SK-N-SH (cell line): ENCODE data around the gene DENND1A. TPM values are rescaled to one million over a fixed set of nuclear protein-coding genes. Genes with fewer than 3 reads are reported as not detected.
"Not testable (repeated sequence)": the region's sequence is repeated elsewhere in the genome, so short reads cannot be mapped to it uniquely, and the experiment has no call there.

ENCODE experiments used
- CTCF ChIA-PET: fragments of 300-600, 350-600 bp; formaldehyde crosslinking; extraction: SDS; loops from one replicate; lab custom pipeline; 2021; lab: Yijun Ruan, JAX
- POLR2A ChIA-PET: fragments of 350-600 bp; sonication (Branson Sonifier 250); formaldehyde crosslinking; extraction: SDS; loops from one replicate; lab custom pipeline; 2020; ENCODE audit warnings: antibody characterized with exemption, inconsistent platforms; lab: Yijun Ruan, JAX
- DNase-seq: peaks from one replicate; pipeline ENCODE4 v3.0.0; 2012
- H2AFZ ChIP-seq: fragments of 200-600 bp; sonication (generic); 2 replicates; pipeline ENCODE4 v1.8.1; 2016; ENCODE audit warnings: antibody characterized with exemption, mild to moderate bottlenecking, low read depth
- H3F3A ChIP-seq: fragments of 200-600 bp; sonication (generic); replicated peaks from 2 replicates; pipeline ENCODE3; 2016; ENCODE audit warnings: antibody characterized with exemption, mild to moderate bottlenecking; ENCODE audit not compliant: insufficient read depth
- H3K27ac ChIP-seq, 2 experiments: fragments of 200-500 bp in 1 of 2; fragments of 200-600 bp in 1 of 2; sonication (Bioruptor generic) in 1 of 2; sonication (generic), shearing (Covaris generic) in 1 of 2; 2 replicates each; pipeline versions ENCODE4 v1.5.1 to v1.6.1; 2014 to 2016; ENCODE audit warnings: low read depth in 2 of 2, inconsistent platforms in 1 of 2, low read length in 1 of 2, mild to moderate bottlenecking in 1 of 2, mixed read lengths in 1 of 2
- H3K27me3 ChIP-seq: fragments of 200-600 bp; sonication (generic), shearing (Covaris generic); 2 replicates; pipeline ENCODE4 v1.6.1; 2016; ENCODE audit warnings: mixed run types; ENCODE audit not compliant: insufficient read depth
- H3K36me3 ChIP-seq, 2 experiments: fragments of 200-500 bp in 1 of 2; fragments of 200-600 bp in 1 of 2; sonication (Bioruptor generic) in 1 of 2; sonication (generic) in 1 of 2; replicated peaks in 1 of 2; 2 replicates each; pipeline versions ENCODE3 to v1.5.1; 2014 to 2016; ENCODE audit warnings: low read length in 1 of 2, mild to moderate bottlenecking in 1 of 2; ENCODE audit not compliant: insufficient read depth in 2 of 2, control insufficient read depth in 1 of 2
- H3K4me1 ChIP-seq, 2 experiments: fragments of 200-500 bp in 1 of 2; fragments of 200-600 bp in 1 of 2; sonication (Bioruptor generic) in 1 of 2; sonication (generic), shearing (Covaris generic) in 1 of 2; 2 replicates each; pipeline versions ENCODE4 v1.5.1 to v1.6.1; 2014 to 2016; ENCODE audit warnings: low read depth in 1 of 2, low read length in 1 of 2, mixed run types in 1 of 2; ENCODE audit not compliant: insufficient read depth in 2 of 2, control insufficient read depth in 1 of 2
- H3K4me2 ChIP-seq: fragments of 200-600 bp; sonication (generic), shearing (Covaris generic); 2 replicates; pipeline ENCODE4 v1.6.1; 2017; ENCODE audit warnings: mixed run types
- H3K4me3 ChIP-seq, 2 experiments: fragments of 200-500 bp in 1 of 2; fragments of 200-600 bp in 1 of 2; sonication (Bioruptor generic) in 1 of 2; sonication (generic), shearing (Covaris generic) in 1 of 2; 2 replicates each; pipeline versions ENCODE4 v1.5.1 to v1.8.1; 2014 to 2016; ENCODE audit warnings: low read depth in 2 of 2, inconsistent platforms in 1 of 2, low read length in 1 of 2, mild to moderate bottlenecking in 1 of 2, mixed read lengths in 1 of 2, moderate library complexity in 1 of 2
- H3K79me2 ChIP-seq: fragments of 200-600 bp; sonication (generic); 2 replicates; pipeline ENCODE4 v1.8.1; 2017; ENCODE audit warnings: mild to moderate bottlenecking; ENCODE audit not compliant: insufficient read depth
- H3K9ac ChIP-seq: fragments of 200-600 bp; sonication (generic); 2 replicates; pipeline ENCODE4 v1.6.1; 2017; ENCODE audit warnings: mixed run types
- H3K9me2 ChIP-seq: fragments of 200-600 bp; sonication (generic); 2 replicates; pipeline ENCODE4 v1.6.1; 2017; ENCODE audit warnings: mixed run types
- H3K9me3 ChIP-seq: fragments of 200-600 bp; sonication (generic); 2 replicates; pipeline ENCODE4 v1.6.1; 2017; ENCODE audit warnings: mixed run types, mild to moderate bottlenecking, moderate library complexity
- H4K20me1 ChIP-seq: fragments of 200-600 bp; sonication (generic); 2 replicates; pipeline ENCODE4 v1.6.1; 2017; ENCODE audit warnings: mild to moderate bottlenecking, mixed run types; ENCODE audit not compliant: insufficient read depth
- ELF1 ChIP-seq: IDR thresholded peaks from 2 replicates; pipeline ENCODE4 v1.4.0; 2012
- EP300 ChIP-seq, 2 experiments: IDR thresholded peaks; 2 replicates each; pipeline versions ENCODE4 v1.4.0 to v1.6.1; 2012; ENCODE audit warnings: borderline replicate concordance in 1 of 2, low read depth in 1 of 2, low read length in 1 of 2
- FOXM1 ChIP-seq: IDR thresholded peaks from 2 replicates; pipeline ENCODE4 v1.4.0; 2012; ENCODE audit warnings: low read depth, mild to moderate bottlenecking
- GATA2 ChIP-seq: sonication (generic); formaldehyde crosslinking; IDR thresholded peaks from 2 replicates; pipeline ENCODE4 v1.5.0; 2020; ENCODE audit warnings: mild to moderate bottlenecking, missing genetic modification reagents
- RAD21 ChIP-seq: IDR thresholded peaks from 2 replicates; pipeline ENCODE4 v1.6.1; 2012; ENCODE audit warnings: mild to moderate bottlenecking, low read length
- REST ChIP-seq: IDR thresholded peaks from 2 replicates; pipeline ENCODE4 v1.6.1; 2012; ENCODE audit warnings: mild to moderate bottlenecking, low read depth, low read length, moderate library complexity
- RFX5 ChIP-seq: IDR thresholded peaks from 2 replicates; pipeline ENCODE4 v1.6.1; 2012; ENCODE audit warnings: mild to moderate bottlenecking, improper control_type of control experiment, low read length
- SIN3A ChIP-seq: IDR thresholded peaks from 2 replicates; pipeline ENCODE4 v1.6.1; 2012; ENCODE audit warnings: low read depth, mild to moderate bottlenecking, low read length, moderate library complexity, borderline replicate concordance
- SMC3 ChIP-seq: IDR thresholded peaks from 2 replicates; pipeline ENCODE4 v1.6.1; 2012; ENCODE audit warnings: low read depth, low read length, improper control_type of control experiment
- TAF1 ChIP-seq: IDR thresholded peaks from 2 replicates; pipeline ENCODE4 v1.6.1; 2012; ENCODE audit warnings: low read depth, mild to moderate bottlenecking, low read length, moderate library complexity, borderline replicate concordance
- TEAD4 ChIP-seq: IDR thresholded peaks from 2 replicates; pipeline ENCODE4 v1.4.0; 2012; ENCODE audit warnings: mild to moderate bottlenecking, borderline replicate concordance; ENCODE audit not compliant: insufficient read depth
- USF2 ChIP-seq: fragments of 150-350 bp; IDR thresholded peaks from 2 replicates; pipeline ENCODE4 v1.6.1; 2017; ENCODE audit warnings: antibody characterized with exemption, low read length, low read depth, borderline replicate concordance
- WGBS: methylation state at CpG from one replicate; pipeline ENCODE4 v1.1.6; 2017; ENCODE audit warnings: low lambda C conversion rate; 5-methylcytosine and 5-hydroxymethylcytosine counted together
- polyA plus RNA-seq, 3 experiments: library from polyadenylated mRNA; depleted of rRNA; stranded (reverse); fragments of >200 nt; gene quantifications; 2 replicates each; pipeline ENCODE4 v1.2.3, GENCODE V29; 2012

Gene DENND1A
- polyA plus RNA-seq, 1 of the 3 experiments (the other 2 are of a cell fraction), result 25.4 TPM

GRCh38 chr9:123887837-123888236 is 42.1 kb downstream of the DENND1A start:
- H3K4me1 ChIP-seq, result no peaks in the 10 kb centered on the region
- H3K27me3 ChIP-seq, result no peaks in the 10 kb centered on the region
- H2AFZ ChIP-seq, result no peak overlapping the region
- no peak for DNase-seq
- H3K9ac ChIP-seq, result no peak overlapping the region
- POLR2A ChIA-PET, result no interaction called here
- no peak for TF ChIP-seq GATA2 (CRISPR knock-in tag)
- no peak for TF ChIP-seq ELF1
- no peak for TF ChIP-seq USF2
- no peak for TF ChIP-seq SIN3A
- no peak for TF ChIP-seq SMC3
- TF ChIP-seq RAD21, result no peak
- no peak for TF ChIP-seq EP300 (IDR thresholded peaks at IDR 0.05; ENCODE audit: borderline replicate concordance in 1 of 2, low read depth in 1 of 2, low read length in 1 of 2)
- no peak for TF ChIP-seq TAF1
- TF ChIP-seq TEAD4, result no peak
- TF ChIP-seq RFX5, result no peak
- no peak for TF ChIP-seq FOXM1
- no peak for TF ChIP-seq REST
- no peak overlapping the region for H3K4me3 ChIP-seq
- H3K4me2 ChIP-seq, result no peak overlapping the region
- H3K36me3 ChIP-seq, result no peaks in the 10 kb centered on the region
- H3K27ac ChIP-seq, result no peak overlapping the region
- no peaks in the 10 kb centered on the region for H3K9me2 ChIP-seq
- no peaks in the 10 kb centered on the region for H3F3A ChIP-seq
- CTCF ChIA-PET, result no interaction called here
- no peaks in the 10 kb centered on the region for H3K79me2 ChIP-seq
- no peaks in the 10 kb centered on the region for H3K9me3 ChIP-seq
- H4K20me1 ChIP-seq, result no peaks in the 10 kb centered on the region
- WGBS, result 94% methylated on average over 1 of the region's 1 CpG

GRCh38 chr9:123885834-123886233 is 44.1 kb downstream of the DENND1A start:
- H3K4me3 ChIP-seq, H3K9me3 ChIP-seq, H3K36me3 ChIP-seq, POLR2A ChIA-PET, H3K9ac ChIP-seq, H3F3A ChIP-seq, H2AFZ ChIP-seq, H3K4me2 ChIP-seq, H4K20me1 ChIP-seq, DNase-seq, H3K9me2 ChIP-seq, H3K79me2 ChIP-seq, H3K27me3 ChIP-seq, H3K27ac ChIP-seq, H3K4me1 ChIP-seq: not testable (repeated sequence)
- CTCF ChIA-PET, result interaction anchor here (1.5 kb wide), 1 partner anchor 24 kb away, joined by 3 read pairs; no protein-coding TSS in a partner anchor
- WGBS, result 88% methylated on average over 6 of the region's 6 CpGs
